ENCODE measurements around the gene SMARCD3.

Gene SMARCD3

DNA sequence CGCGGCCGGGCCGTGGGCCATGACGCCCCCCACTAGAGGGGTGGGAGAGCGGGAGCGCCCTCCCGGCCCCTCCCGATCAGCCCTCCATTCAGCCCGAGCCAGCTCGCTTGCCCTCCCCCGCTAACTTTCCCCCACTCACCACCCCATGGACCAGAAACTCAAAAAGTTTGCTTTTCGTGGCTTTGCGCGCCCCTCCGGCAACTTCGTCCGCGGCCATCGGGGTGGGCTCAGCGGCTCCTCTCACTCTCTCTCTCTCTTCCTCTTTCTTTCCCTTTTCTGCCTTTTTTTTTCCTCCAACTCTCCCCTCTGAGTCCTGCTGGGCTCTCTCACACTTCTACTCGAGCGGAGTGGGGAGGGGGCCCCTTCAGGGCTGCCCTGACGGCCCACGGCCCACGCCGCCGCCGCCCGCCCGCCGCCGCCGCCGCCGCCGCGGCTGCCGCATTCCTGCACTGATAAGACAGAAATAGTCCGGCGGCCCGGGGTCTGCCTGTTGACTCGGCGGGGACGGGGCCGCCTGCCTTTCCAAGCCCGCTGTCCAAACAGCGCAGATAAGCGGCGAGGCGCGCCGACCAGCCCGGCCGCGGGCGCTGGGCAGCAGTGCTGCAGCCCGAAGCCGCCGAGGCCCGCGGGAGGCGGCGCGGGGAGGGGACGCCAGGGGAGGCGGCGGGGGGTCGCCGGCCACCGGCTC, at the start of gene SMARCD3:
SMARCD3 (minus strand) TSS at position 349 of the 688 bp plus-strand sequence; CDS start at position 217, 132 bp downstream.
- peak; percentile 65 for DNase-seq (ENCODE audit: low spot score)

DNA sequence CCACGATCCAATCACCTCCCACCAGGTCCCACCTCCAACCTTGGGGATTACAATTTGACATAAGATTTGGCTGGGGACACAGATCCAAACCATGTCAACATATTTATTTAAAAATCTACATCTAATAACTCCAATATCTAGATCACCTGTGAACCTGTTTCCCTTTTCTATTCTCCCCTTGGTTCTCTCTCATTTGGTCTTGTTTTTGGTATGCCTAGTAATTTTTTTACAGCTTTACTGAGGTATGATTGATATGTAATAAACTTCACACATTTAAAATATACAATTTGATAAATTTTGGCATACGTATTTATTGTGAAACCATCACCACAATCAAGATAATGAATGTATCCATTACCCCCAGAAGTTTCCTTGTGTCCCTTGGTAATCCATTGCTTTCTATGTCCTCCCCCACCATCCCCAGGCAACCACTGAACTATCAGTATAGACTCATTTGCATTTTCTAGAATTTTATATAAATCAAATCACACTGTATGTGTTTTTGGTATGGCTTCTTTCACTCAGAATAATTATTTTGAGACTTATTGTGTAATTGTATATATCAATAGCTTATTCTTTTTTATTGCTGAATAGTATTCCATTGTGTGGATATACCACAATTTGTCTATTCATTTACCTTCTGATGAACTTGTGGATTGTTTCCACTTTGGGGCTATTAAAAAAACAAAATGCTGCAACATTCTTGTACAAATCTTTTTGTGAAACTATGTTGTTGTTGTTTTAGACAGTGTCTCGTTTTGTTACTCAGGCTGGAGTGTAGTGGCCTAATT, 47.9 kb upstream of the SMARCD3 start:
- no peak for DNase-seq (ENCODE audit: low spot score)

DNA sequence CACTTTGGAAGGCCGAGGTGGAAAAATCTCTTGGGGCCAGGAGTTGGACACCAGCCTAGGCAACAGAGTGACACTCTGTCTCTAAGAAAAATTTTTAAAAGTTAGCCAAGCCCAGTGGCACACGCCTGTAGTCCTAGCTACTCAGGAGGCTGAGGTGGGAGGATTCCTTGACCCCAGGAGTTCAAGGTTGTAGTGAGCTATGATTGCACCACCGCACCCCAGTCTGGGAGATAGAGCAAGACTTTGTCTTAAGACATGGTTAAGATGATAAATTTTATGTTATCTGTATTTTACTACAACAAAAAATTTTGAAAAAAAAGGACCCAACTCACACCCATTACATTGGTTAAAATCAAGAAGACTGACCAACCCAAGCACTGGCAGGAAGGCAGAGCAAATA, 44.4 kb upstream of the SMARCD3 start:
- no peak for DNase-seq (ENCODE audit: low spot score)

DNA sequence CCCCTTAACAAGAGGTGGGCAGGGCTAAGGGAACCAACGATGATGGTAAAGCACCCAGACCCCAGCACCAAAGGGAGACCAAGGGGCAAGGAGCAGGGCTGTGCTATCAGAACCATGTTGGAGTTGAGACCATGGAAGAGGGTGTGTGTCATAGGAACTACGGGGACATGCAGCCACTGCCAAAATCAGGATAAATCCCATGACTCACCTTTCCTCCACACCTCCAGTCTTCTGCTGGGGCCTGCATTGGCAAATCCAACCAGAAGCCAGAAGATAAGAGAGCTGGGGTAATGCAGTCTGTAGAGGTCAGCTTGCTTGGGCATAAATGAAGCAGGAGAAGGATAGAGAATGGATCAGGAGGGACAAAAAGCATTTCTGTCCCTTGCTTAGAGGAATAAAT, 42.7 kb upstream of the SMARCD3 start:
- DNase-seq (ENCODE audit: low spot score), result no peak

DNA sequence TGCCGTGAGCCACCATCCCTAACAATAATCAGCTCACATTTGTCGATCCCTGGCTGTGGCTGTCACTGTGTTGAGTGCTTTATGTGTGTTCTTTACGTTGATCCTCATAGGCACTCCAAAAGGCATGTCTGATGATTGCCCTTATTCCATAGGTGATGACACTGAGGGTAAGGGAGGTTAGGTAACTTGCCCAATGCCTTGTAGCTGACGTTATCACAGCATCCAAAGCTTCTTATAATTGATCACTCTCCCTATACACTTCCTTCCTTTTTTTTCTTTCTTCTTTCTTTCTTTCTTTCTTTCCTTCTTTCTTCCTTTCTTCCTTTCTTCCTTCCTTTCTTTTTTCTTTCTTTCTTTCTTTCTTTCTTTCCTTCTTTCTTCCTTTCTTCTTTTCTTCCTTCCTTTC, 41.9 kb upstream of the SMARCD3 start:
- no peak for DNase-seq (ENCODE audit: low spot score)

DNA sequence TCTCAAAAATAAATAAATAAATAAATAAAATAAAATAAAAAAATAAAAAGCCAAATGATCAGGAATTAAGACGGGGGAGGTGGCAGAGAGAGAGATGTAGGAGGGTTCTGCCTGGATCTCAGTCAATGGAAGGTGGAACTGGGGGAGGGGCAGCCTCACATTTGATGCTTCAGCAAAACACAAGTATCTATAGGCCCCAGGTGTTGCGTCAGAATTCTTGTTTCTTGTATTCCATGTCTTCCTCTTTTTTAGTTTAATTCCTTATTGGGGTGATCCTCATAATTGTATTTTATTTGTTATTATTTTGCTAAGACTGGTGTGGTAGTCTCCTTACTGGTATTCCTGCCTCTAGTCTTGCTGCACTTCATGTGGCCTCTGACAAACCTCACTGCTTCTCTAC, 41.4 kb upstream of the SMARCD3 start:
- DNase-seq (ENCODE audit: low spot score), result no peak

DNA sequence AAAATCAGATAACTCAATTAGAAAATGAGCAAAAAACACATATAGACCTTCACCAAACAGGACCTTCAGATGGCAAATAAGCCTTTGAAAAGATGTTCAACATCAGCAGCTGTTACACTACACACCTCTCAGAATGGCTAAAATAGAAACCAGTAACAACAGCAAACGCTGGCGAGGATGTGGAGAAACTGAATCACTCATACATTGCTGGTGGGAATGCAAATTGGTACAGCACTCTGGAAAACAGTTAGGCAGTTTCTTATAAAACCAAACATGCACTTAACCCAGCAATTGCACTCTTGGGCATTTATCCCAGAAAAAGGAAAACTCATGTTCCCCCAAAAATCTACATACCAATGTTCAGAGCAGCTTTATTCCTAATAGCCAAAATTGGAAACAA, 37.7 kb upstream of the SMARCD3 start:
- DNase-seq (ENCODE audit: low spot score), result no peak

DNA sequence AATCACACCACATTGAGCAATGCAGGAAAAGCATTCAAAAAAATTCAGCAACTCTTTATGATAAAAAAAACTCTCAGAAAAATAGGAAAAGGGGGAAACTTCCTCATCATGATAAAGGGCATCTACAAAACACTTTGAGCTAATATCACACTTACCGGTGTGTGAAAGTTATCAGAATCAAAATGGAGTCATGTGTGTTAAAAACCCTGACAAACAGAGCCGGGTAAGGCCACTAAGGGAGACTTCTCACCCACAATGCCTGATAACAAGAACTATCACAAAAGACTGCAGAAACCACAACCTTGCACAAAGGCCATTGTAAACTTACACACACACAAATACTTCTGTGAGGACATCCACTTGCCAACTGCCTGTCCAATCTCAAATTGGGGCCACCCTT, 34.8 kb upstream of the SMARCD3 start:
- no peak for DNase-seq (ENCODE audit: low spot score)

DNA sequence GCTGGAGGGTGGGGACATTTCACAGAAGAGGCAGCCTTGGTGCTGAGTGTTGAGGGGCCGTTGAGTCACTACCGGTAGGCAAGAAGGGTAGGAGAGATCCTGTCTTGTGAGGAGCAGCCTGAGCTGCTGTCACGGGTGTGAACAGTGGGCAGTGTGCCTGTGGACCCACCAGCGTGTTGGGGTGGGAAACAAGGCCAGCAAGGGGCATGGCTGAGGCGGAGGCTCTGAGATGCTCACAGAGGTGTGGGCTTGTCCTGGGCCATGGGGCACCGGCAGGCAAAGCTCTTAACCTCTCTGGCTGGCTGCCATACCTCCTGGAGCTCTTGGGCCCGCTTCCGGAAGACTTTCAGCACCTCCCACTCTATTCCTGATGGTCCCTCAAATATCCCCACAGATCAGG, 33.6 kb upstream of the SMARCD3 start:
- no peak for DNase-seq (ENCODE audit: low spot score)

DNA sequence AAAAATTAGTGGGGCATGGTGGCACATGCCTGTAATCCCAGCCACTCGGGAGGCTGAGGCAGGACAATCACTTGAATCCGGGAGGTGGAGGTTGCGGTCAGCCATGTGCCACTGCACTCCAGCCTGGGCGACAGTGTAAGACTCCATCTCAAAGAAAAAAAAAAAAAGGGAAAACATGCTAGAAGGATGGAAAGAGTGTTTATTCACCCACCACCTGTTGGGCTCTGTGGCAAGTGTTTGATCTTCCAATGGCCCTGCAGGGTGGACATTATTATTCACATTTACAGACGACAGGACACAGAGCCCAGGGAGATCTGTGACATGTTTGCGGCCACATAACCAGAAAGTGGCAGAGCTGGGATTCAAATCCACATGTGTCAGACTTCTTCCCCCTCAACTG, 33.2 kb upstream of the SMARCD3 start:
- no peak for DNase-seq (ENCODE audit: low spot score)

DNA sequence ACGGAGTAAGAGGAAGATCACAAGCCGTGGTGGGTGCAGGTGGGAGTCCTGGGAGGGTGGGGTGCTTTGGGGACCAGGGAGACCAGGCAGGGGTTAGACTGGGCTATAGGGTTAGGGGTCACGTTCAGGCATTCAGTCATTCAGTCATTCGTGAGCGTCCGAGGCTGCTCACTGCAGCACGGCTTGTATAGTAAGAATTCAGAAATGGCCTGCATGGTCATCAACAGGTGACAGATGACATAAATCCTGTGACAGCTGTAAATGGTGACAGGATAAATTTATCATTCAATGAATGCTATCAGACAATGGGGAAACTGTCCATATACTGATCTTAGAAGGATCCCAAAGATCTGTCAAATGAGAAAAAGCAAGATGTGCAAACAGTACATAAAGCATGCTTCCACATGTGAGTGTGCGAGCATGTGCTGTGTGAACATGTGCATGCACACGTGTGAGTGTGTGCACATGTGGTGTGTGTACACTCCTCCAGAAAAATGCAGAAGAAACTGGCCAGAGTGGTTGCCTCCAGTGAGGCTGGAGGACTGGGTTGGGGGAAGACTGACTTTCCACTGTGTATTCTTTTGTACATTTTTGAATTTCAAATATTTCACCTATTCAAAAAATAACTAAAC, 32.0 kb upstream of the SMARCD3 start:
- no peak for DNase-seq (ENCODE audit: low spot score)

DNA sequence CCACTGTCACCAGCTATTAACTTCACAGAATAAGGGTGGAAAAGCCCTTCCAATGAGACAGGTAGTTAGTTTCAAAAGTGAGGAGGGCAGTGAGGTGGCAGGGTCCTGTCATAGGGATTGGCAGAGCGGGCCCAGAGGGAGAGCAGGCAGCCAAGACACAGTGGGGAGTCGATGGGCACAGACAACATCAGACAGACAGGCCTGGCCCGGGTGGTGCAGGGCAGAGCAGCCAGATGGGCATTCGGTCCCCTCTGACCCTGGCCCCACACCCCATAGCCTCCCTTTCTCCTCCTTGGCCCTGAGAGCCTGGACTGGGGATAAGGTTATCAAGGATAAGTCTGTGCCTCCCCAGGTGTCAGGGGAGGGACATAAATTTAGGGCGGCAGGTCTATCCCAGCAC, 31.4 kb upstream of the SMARCD3 start:
- no peak for DNase-seq (ENCODE audit: low spot score)

DNA sequence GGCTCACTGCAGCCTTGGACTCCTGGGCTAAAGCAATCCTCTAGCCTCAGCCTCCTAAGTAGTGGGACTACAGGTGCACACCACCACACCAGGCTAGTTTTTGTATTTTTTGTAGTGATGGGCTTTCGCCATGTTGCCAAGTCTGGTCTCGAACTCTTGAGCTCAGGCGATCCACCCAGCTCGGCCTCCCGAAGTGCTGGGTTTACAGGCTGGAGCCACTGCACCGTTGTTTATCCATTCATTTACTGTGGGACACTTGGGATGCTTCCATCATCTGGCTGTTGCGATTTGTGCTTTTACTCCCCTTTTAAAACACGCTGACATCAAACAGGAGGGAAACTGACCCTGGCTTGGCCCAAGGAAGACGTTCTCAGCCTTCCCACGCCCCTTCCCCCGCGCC, 30.5 kb upstream of the SMARCD3 start:
- no peak for DNase-seq (ENCODE audit: low spot score)

DNA sequence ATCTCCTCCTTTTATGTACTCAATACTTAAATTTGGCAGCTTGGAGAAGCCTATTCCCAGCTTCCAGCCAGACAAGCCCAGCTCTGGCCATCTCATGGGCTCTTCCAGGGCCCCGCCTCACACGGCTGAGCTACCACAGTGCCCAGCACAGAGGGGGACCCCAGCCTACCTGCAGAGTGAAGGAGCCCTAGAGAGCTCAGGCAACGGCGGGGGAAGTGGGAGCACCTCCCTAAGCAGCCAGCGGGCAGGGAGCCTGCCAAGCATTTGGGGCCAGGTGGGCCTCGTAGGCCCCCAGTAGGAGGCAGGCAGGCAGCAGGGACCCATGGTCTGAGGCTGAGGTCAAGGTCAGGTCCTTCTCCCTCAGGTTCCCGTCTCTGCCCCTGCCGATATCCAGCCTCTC, 29.1 kb upstream of the SMARCD3 start:
- no peak for DNase-seq (ENCODE audit: low spot score)

DNA sequence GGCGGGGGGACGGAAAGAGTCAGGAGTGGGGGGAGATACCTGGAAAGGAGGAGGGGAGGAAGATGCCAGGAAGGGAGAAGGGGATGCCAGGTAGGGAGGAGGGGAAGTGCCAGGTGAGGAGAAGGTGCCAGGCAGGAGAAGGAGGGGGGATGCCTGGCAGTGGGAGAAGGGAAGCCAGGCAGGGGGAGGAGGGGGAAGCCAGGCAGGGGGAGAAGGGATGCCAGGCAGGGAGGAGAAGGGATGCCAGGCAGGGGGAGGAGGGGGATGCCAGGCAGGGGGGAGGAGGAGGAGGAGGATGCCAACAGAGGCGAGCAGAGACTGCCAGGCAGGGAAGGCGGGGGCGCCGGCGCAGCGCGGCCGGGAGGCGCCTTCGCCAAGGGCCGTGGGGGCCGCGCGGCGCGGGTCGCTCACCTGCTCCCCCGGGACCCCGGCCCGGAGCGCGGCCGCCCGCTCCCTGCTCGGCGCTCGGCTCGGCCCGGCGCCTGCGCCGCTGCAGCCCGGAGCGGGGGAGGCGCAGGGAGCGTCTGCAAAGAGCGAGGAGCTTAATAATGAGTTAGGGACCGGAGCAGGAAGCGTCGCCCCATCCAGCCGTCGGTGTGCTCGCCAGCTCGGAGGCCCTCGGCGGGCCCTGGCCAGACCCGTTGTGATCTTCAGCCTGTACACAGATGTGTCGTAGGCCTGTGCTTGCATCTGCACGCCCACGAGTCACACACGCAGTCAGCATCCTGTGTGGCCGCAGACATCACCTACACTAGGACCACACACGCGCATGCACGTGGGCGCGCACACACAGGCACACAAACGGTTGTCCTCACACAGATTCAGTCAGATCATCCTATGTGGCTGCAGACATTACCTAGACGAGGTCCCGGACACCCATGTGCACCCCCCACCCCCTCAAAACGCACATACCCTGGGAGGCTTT, 28.4 kb upstream of the SMARCD3 start:
- peak; percentile 39 for DNase-seq (ENCODE audit: low spot score)

DNA sequence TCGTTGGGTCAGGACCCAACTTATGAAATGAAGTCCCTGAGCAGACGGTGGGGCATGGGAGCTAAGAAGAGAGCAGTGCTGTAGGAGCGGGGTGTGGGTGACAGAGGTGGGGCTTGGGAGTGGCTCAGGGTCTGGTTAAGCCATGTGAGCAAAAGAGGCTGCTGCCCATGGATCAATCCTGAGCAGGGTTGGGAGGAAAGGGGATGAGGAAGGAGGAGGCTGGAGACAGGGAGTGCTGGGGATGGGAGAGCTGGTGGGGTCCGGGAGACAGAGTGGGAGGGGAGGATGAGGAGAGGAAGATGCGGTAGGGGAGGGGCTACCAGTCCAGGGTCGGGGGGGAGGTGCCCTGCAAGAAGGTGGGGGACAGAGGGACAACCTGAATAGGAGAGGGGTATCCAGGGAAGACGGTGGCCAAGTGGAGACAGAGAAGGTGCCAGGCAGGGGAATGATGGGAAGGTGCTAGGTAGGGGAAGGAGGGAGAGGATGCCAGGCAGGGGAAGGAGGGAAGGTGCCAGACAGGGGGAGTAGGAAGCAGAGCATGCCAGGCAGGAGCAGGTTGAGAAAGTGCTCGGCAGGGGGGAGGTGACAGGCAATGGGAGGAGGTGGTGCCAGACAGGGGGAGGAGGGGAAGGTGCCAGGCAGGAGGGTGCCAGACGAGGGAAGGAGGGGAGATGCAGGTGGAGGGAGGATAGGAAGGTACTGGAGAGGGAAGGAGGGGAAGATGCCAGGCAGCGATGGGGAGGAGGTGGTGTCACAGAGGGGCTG, 27.5 kb upstream of the SMARCD3 start:
- no peak for DNase-seq (ENCODE audit: low spot score)

DNA sequence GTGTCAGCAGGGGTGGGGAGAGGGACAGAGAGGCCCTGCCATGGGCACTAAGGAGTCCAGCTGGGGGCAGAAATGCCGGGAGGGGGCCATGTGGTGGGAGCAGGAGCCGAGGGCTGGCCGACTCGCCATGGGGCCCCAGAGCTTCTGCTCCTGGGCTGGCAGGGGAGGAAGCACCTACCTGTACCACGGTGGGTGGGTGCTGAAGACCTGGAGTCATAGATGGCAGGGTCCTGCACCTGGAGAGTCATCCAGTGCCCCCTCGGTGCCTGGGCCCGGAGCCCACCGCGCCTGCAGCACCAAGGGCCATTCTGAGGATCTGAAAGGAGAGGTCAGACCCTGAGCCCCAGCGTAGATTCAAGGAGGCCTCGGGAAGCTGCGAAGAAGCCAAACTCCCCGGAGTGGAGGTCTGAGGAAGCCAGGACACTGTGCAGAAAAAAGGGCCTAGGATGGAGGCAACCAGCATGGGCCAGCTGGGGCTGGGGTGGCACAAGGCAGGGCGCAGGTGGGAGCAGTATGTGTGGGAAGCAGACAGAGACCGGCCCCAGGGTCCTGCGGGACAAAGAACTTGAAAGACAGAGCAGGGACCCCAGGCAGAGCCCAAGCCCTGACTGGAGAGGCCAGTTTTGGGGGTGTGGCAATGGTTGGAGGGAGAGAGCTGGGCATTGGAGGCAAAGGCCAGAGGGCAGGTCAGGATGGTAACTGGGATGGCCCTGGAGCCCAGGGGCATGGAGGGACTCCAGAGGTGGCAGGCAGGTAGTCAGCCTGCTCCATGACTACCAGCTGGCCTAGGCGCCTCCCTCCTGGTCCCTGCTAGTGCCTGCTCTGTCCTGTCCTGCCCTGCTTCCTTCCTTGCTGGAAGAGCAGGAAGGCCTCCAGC, 26.7 kb upstream of the SMARCD3 start:
- no peak for DNase-seq (ENCODE audit: low spot score)

DNA sequence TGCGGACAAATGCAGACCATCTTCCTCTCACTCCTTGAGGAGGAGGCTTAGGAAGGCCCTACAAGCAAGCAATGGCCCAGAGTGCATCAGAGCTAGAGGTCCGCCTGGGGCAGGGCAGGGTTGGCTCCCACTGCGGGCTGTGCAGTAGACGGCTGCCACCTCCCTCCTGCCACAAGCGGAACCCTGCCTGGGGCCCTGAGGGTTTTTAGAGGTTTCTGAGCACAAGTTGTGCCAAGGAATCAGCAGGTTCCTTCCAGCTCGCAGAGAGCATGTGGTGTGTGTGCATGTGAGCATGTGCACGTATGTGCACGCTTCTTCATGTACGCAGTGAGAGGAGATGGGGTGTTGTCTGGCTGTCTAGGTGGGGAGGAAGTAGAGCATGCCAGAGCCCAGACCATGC, 25.9 kb upstream of the SMARCD3 start:
- DNase-seq (ENCODE audit: low spot score), result no peak

DNA sequence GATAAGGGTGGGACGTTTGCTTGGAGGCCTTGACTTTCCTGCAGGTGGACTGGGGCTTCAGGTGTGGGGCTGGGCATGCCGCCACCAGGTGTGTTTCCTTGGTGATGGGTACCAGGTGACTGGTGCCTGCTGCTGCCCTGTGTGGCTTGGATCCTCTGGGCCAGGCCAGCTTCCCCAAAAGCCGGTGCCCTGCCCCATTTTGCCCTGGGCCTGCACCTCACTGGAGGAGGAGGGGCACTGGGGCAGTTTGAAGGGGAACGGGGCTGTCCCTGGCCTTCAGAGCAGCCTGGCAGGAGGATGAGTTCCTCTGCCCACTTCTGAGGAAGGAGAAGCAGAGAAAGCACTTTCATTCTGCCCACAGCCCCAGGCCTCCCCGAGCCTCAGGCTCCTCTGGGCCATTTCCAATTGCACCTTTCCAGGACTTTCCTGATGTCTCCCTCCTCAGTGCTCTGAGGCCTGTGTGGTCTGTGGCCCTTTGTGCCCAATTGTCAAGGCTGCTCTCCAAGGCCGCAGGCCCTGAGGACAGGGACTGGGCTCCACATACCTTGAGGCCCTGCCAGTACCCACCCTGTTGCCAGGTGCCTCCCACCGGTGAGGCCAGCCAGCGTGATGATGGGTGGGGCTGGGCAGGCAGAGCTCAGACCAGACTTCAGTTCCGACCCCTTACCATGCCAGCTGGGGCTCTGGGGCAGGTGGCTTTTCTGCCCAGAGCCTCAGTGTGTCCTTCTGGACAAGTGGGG, 25.3 kb upstream of the SMARCD3 start:
- no peak for DNase-seq (ENCODE audit: low spot score)

DNA sequence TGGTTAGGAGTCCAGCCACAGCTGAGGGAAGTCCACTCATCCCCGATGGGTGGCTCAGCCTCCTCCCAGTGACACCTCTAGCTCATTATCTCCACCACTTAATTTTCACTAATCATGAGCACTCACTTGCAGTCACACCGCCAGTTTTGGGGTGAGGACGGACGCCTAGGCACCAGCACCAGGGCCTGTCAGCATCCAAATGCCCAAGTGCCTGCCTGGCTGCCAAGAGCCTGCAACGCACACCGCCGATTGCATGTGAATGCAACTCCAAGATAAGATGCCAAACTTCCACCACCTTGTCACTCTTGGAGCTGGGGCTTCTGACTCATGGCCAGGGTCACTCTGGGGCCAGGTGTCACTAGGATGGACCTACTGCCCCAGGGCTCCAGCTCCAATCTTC, 24.4 kb upstream of the SMARCD3 start:
- no peak for DNase-seq (ENCODE audit: low spot score)
